ENCODE data around the gene DHX16. TPM values are rescaled to one million over a fixed set of nuclear protein-coding genes. Genes with fewer than 3 reads are reported as not detected.
"Not testable (repeated sequence)": the region's sequence is repeated elsewhere in the genome, so short reads cannot be mapped to it uniquely, and the experiment has no call there.

DHX16 gene
- polyA plus RNA-seq (27.9 to 36.4 TPM (median 34.2 TPM) in 3 replicates), polyA minus RNA-seq (39.2 to 59.7 TPM (median 49.4 TPM) in 3 replicates)
- polyA plus RNA-seq (2011; ENCODE audit: low read depth), result 22.4 TPM
- 25.8 and 30.8 TPM in 2 replicates for polyA plus RNA-seq (2011; cell fraction: cytosol; rRNA removed)
- 81.4 and 88.3 TPM in 2 replicates for polyA plus RNA-seq (2011; cell fraction: nucleus; rRNA removed)
- 18.0 and 27.7 TPM in 2 replicates for polyA plus RNA-seq (2012; ENCODE audit: low replicate concordance)
- 23.2 TPM for polyA minus RNA-seq (2011; cell fraction: cytosol; rRNA and poly(A)+ RNA removed)
- 20.4 and 24.4 TPM in 2 replicates for polyA minus RNA-seq (2011; cell fraction: nucleus; rRNA and poly(A)+ RNA removed)

- no peaks in the 10 kb centered on the region for H3K27me3 ChIP-seq (ENCODE audit: control insufficient read depth, extremely low read depth, insufficient read depth, low read length)
- peak; percentile 78 for FAIRE-seq
- dilution Hi-C loops (cut with MboI; ENCODE audit: extremely low pct_ligation_motif_present, low sequenced_read_pairs), result no loop called here
These were observed at the start of gene DHX16 for GRCh38 chr6:30672445-30673253. Gene DHX16 (minus strand): TSS chr6:30673006. CDS start chr6:30672841, 165 bp downstream.

DNA sequence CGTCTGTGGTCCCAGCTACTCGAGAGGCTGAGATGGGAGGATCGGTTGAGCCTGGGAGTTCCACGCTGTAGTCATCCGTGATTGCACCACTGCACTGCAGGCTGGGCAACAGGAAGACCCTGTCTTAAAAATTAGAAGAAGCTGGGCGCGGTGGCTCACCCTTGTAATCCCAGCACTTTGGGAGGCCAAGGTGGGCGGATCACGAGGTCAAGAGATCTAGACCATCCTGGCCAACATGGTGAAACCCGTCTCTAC, 49.1 kb upstream of the DHX16 start:
- Histone ChIP-seq H3K27ac (ENCODE audit: control insufficient read depth, insufficient read depth, low read length) (peak overlapping the region; percentile 81), H3K4me1 (ENCODE audit: control insufficient read depth, extremely low read depth, insufficient read depth, low read length) (peaks cover 25% of the 10 kb centered on the region), H3K36me3 (ENCODE audit: control insufficient read depth in 2 of 2, extremely low read depth in 1 of 2, insufficient read depth in 2 of 2, low read length in 2 of 2) (peaks cover 13 to 21% of the 10 kb centered on the region in 2 experiments), H3K4me3 (ENCODE audit: control insufficient read depth in 2 of 3, extremely low read depth in 1 of 3, insufficient read depth in 2 of 3, low read depth in 1 of 3, low read length in 3 of 3) (peak overlapping the region; percentile 84 to 93 (median 89)), H3K9ac (ENCODE audit: control insufficient read depth, extremely low read depth, insufficient read depth, low read length) (peak overlapping the region; percentile 93), H4K20me1 (ENCODE audit: control insufficient read depth, extremely low read depth, insufficient read depth, low read length) (peaks cover 31% of the 10 kb centered on the region), H3K4me2 (ENCODE audit: control insufficient read depth, extremely low read depth, insufficient read depth, low read depth, low read length) (peak overlapping the region; percentile 88), H3K79me2 (ENCODE audit: control insufficient read depth, insufficient read depth, low read length) (peaks cover 48% of the 10 kb centered on the region)
- dilution Hi-C loops (cut with MboI; ENCODE audit: extremely low pct_ligation_motif_present, low sequenced_read_pairs); DNase-seq (ENCODE audit: low read depth, low spot score); H3K9me1 ChIP-seq (ENCODE audit: control insufficient read depth, extremely low read depth, insufficient read depth, low read length); H3K9me3 ChIP-seq (ENCODE audit: control insufficient read depth, low read depth, low read length); FAIRE-seq; H3K27me3 ChIP-seq (ENCODE audit: control insufficient read depth, extremely low read depth, insufficient read depth, low read length); H2AFZ ChIP-seq (ENCODE audit: control insufficient read depth, low read length): not testable (repeated sequence)

More at GRCh38 chr6:30672445-30673253, at the start of gene DHX16:
- Histone ChIP-seq H3K79me2 (ENCODE audit: control insufficient read depth, insufficient read depth, low read length) (peaks cover 22% of the 10 kb centered on the region), H3K9me1 (ENCODE audit: control insufficient read depth, extremely low read depth, insufficient read depth, low read length) (no peaks in the 10 kb centered on the region), H3K4me1 (ENCODE audit: control insufficient read depth, extremely low read depth, insufficient read depth, low read length) (peaks cover 7% of the 10 kb centered on the region), H2AFZ (ENCODE audit: control insufficient read depth, low read length) (peak within 1 kb of the TSS; percentile 55), H3K4me2 (ENCODE audit: control insufficient read depth, extremely low read depth, insufficient read depth, low read depth, low read length) (peak within 1 kb of the TSS; percentile 89), H3K9ac (ENCODE audit: control insufficient read depth, extremely low read depth, insufficient read depth, low read length) (peak within 1 kb of the TSS; percentile 90), H3K36me3 (ENCODE audit: control insufficient read depth in 2 of 2, extremely low read depth in 1 of 2, insufficient read depth in 2 of 2, low read length in 2 of 2) (peaks cover 20 to 39% of the 10 kb centered on the region in 2 experiments), H3K4me3 (ENCODE audit: control insufficient read depth in 2 of 3, extremely low read depth in 1 of 3, insufficient read depth in 2 of 3, low read depth in 1 of 3, low read length in 3 of 3) (peak within 1 kb of the TSS; percentile 84 to 96 (median 89)), H4K20me1 (ENCODE audit: control insufficient read depth, extremely low read depth, insufficient read depth, low read length) (peaks cover 3% of the 10 kb centered on the region), H3K9me3 (ENCODE audit: control insufficient read depth, low read depth, low read length) (no peaks in the 10 kb centered on the region), H3K27ac (ENCODE audit: control insufficient read depth, insufficient read depth, low read length) (peak within 1 kb of the TSS; percentile 59)
- DNase-seq (ENCODE audit: low read depth, low spot score), result peak; percentile 85
- TF ChIP-seq EZH2 (IDR thresholded peaks at IDR 0.05; ENCODE audit: low read length), result no peak
- TF ChIP-seq, protein P1, sequence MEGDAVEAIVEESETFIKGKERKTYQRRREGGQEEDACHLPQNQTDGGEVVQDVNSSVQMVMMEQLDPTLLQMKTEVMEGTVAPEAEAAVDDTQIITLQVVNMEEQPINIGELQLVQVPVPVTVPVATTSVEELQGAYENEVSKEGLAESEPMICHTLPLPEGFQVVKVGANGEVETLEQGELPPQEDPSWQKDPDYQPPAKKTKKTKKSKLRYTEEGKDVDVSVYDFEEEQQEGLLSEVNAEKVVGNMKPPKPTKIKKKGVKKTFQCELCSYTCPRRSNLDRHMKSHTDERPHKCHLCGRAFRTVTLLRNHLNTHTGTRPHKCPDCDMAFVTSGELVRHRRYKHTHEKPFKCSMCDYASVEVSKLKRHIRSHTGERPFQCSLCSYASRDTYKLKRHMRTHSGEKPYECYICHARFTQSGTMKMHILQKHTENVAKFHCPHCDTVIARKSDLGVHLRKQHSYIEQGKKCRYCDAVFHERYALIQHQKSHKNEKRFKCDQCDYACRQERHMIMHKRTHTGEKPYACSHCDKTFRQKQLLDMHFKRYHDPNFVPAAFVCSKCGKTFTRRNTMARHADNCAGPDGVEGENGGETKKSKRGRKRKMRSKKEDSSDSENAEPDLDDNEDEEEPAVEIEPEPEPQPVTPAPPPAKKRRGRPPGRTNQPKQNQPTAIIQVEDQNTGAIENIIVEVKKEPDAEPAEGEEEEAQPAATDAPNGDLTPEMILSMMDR (optimal IDR thresholded peaks at IDR 0.05 in 1 of 3, IDR thresholded peaks at IDR 0.05 in 1 of 3, conservative IDR thresholded peaks at IDR 0.05 in 1 of 3; ENCODE audit: extremely low read depth in 1 of 3, insufficient read depth in 2 of 3, low read length in 3 of 3), result peak; percentile 69 to 93 (median 78)
